HCT116 (cell line): ENCODE results near the gene RARG. TPM values are rescaled to one million over a fixed set of nuclear protein-coding genes. Genes with fewer than 3 reads are reported as not detected.

Experiments used
- ATAC-seq: fragments of 200-7000 bp; cut with Tn5 transposase; 2 replicates; pipeline ENCODE4 v1.9.1; 2020; ENCODE audit warnings: mild to moderate bottlenecking, moderate library complexity
- BruUV-seq: library from RNA; stranded (reverse); fragments of 400-500 nt; replicated peaks from 2 replicates; lab custom pipeline; 2021; lab: Mats Ljungman, UMichigan
- CTCF ChIA-PET: fragments of 300-600 bp; sonication (Branson Sonifier 250); formaldehyde crosslinking; loops from one replicate; lab custom pipeline; 2021; ENCODE audit warnings: antibody characterized with exemption; lab: Charles Lee
- POLR2A ChIA-PET: fragments of 300-600, 350-600 bp; sonication (Branson Sonifier 250); formaldehyde crosslinking; loops from one replicate; lab custom pipeline; 2021; ENCODE audit warnings: antibody characterized with exemption; lab: Charles Lee
- RAD21 ChIA-PET, 2 experiments: fragments of 300-600 bp; sonication (Branson Sonifier 250); formaldehyde crosslinking; loops; one replicate each; lab custom pipeline; 2023; ENCODE audit warnings: low total read pairs in 2 of 2; ENCODE audit not compliant: uncharacterized antibody in 2 of 2, unreplicated experiment in 2 of 2, low non-redundant PET in 1 of 2; lab: Charles Lee
- DNase-seq: peaks from one replicate; pipeline ENCODE4 v3.0.0-alpha.2; 2010; ENCODE audit warnings: low read depth, low spot score
- H2AFZ ChIP-seq: fragments of 200-600 bp; shearing (Covaris generic), sonication (generic); 2 replicates; pipeline ENCODE4 v1.6.1; 2017; ENCODE audit warnings: low read depth, mixed run types, mixed read lengths, antibody characterized with exemption, low read length; ENCODE audit not compliant: poor library complexity, severe bottlenecking
- H3K27ac ChIP-seq: 2 replicates; pipeline ENCODE4 v1.5.1; 2012; ENCODE audit warnings: low read depth, low read length
- H3K27me3 ChIP-seq: fragments of 200-600 bp; sonication (generic); 2 replicates; pipeline ENCODE4 v1.6.1; 2016; ENCODE audit warnings: mixed run types, low read length, mixed read lengths; ENCODE audit not compliant: insufficient read depth
- H3K36me3 ChIP-seq, 2 experiments: fragments of 200-500 bp in 1 of 2; fragments of 200-600 bp in 1 of 2; sonication (Bioruptor generic) in 1 of 2; sonication (generic) in 1 of 2; 2 replicates each; pipeline versions ENCODE4 v1.5.1 to v1.6.1; 2014 to 2016; ENCODE audit warnings: low read length in 2 of 2, inconsistent platforms in 1 of 2, mixed read lengths in 1 of 2, mixed run types in 1 of 2; ENCODE audit not compliant: insufficient read depth in 2 of 2, control insufficient read depth in 1 of 2
- H3K4me1 ChIP-seq, 2 experiments: fragments of 200-600 bp in 1 of 2; sonication (generic) in 1 of 2; 2 replicates each; pipeline versions ENCODE4 v1.5.1 to v1.6.1; 2012 to 2017; ENCODE audit warnings: low read length in 2 of 2, inconsistent platforms in 1 of 2, mild to moderate bottlenecking in 1 of 2, mixed read lengths in 1 of 2, mixed run types in 1 of 2, moderate library complexity in 1 of 2; ENCODE audit not compliant: insufficient read depth in 2 of 2, control insufficient read depth in 1 of 2
- H3K4me2 ChIP-seq: fragments of 200-600 bp; sonication (generic); 2 replicates; pipeline ENCODE4 v1.6.1; 2017; ENCODE audit warnings: mixed run types, low read length, mixed read lengths
- H3K4me3 ChIP-seq, 2 experiments: fragments of 200-600 bp in 1 of 2; sonication (generic) in 1 of 2; replicated peaks in 1 of 2; 2 replicates each; pipeline ENCODE4 v1.5.1; 2011 to 2016; ENCODE audit warnings: low read length in 2 of 2, control low read depth in 1 of 2, low read depth in 1 of 2, mild to moderate bottlenecking in 1 of 2, mixed read lengths in 1 of 2, mixed run types in 1 of 2
- H3K79me2 ChIP-seq: fragments of 200-600 bp; sonication (generic); 2 replicates; pipeline ENCODE4 v1.6.1; 2017; ENCODE audit warnings: mild to moderate bottlenecking, mixed run types, low read length, moderate library complexity, mixed read lengths; ENCODE audit not compliant: insufficient read depth
- H3K9ac ChIP-seq: fragments of 200-600 bp; sonication (generic); 2 replicates; pipeline ENCODE4 v1.6.1; 2016; ENCODE audit warnings: low read length, mixed read lengths
- H3K9me2 ChIP-seq: fragments of 200-600 bp; sonication (generic), shearing (Covaris generic); 2 replicates; pipeline ENCODE4 v1.6.1; 2017; ENCODE audit warnings: mixed run types, mild to moderate bottlenecking, moderate library complexity; ENCODE audit not compliant: insufficient read depth
- H3K9me3 ChIP-seq, 2 experiments: fragments of 200-500 bp in 1 of 2; fragments of 200-600 bp in 1 of 2; sonication (Bioruptor generic) in 1 of 2; sonication (generic) in 1 of 2; 2 replicates each; pipeline ENCODE4 v1.6.1; 2014 to 2017; ENCODE audit warnings: low read length in 2 of 2, mixed read lengths in 2 of 2, inconsistent platforms in 1 of 2, low read depth in 1 of 2, mild to moderate bottlenecking in 1 of 2, mixed run types in 1 of 2, moderate library complexity in 1 of 2; ENCODE audit not compliant: control insufficient read depth in 1 of 2, insufficient read depth in 1 of 2
- H4K20me1 ChIP-seq: fragments of 200-600 bp; sonication (generic), shearing (Covaris generic); 2 replicates; pipeline ENCODE4 v1.6.1; 2017; ENCODE audit warnings: mixed run types, mild to moderate bottlenecking, moderate library complexity; ENCODE audit not compliant: insufficient read depth
- POLR2A ChIP-seq: IDR thresholded peaks from 2 replicates; pipeline ENCODE4 v1.7.0; 2011; ENCODE audit warnings: borderline replicate concordance; ENCODE audit not compliant: insufficient read depth, insufficient read length; ENCODE audit errors: extremely low read depth
- REST ChIP-seq: IDR thresholded peaks from 2 replicates; pipeline ENCODE4 v1.6.1; 2012; ENCODE audit warnings: low read depth
- ZBTB33 ChIP-seq: IDR thresholded peaks from 2 replicates; pipeline ENCODE4 v1.6.1; 2011; ENCODE audit warnings: mild to moderate bottlenecking, low read length, moderate library complexity; ENCODE audit not compliant: insufficient replicate concordance; ENCODE audit errors: extremely low read depth
- intact Hi-C: fragments of 100-400 bp; cut with micrococcal nuclease; formaldehyde crosslinking; loops from 2 replicates; pipeline ENCODE4 v1.10.0; 2022
- total RNA-seq: library from RNA; stranded (reverse); gene quantifications from one replicate; pipeline ENCODE4 v1.2.1, GENCODE V29; 2021; ENCODE audit not compliant: unreplicated experiment
- TF ChIP-seq, protein P1 (sequence below): IDR thresholded peaks from 2 replicates; pipeline ENCODE4 v1.6.1; 2012

Gene RARG
- total RNA-seq, 1 experiment from 2014 or later, result 68.9 TPM

DNA sequence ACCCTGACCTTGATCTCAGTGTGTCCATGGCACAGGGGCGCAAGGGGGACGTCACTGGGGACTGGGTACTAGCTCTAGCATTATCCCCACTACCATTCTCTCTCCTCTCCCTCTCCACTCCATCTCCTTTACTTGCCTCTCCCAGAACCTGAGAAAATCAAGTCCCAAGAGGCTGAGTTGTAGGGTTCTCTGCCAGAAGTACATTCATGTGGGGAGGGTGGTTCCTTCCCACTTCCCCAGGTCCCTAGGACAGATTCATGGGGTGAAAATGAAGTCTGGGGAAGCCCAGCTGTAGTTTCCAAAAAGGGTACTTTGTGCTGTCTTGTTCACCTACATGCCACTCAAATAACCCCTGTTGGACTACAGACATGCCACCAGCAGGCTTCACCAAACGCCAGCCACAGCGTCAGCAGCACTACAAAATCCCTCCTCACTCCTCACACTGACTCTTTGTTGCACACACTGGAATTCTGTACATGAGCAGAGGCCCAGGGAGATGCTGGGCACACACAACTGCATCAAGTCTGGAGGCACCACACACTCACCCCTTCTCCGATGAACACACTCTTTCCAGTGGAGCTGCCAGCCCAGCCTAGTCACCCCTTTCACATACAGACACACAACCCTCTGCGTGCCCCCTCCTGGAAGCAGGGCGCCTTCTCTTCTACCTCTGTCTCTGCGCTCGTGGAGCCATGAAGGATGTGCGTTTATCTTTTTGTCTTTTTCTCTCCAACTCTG is 6.9 kb downstream of the RARG start:
- DNase-seq (no peak), ATAC-seq (no peak)
- TF ChIP-seq ZBTB33 (no peak), POLR2A (no peak), REST (no peak)
- TF ChIP-seq, protein P1, sequence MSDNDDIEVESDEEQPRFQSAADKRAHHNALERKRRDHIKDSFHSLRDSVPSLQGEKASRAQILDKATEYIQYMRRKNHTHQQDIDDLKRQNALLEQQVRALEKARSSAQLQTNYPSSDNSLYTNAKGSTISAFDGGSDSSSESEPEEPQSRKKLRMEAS, result no peak
- no TSS peak for BruUV-seq
- no peaks in the 10 kb centered on the region for H3K36me3 ChIP-seq
- H3K9ac ChIP-seq, result peak overlapping the region; percentile 28
- H3K9me3 ChIP-seq, result no peaks in the 10 kb centered on the region
- intact Hi-C loops, result no loop called here
- H4K20me1 ChIP-seq, result no peaks in the 10 kb centered on the region
- H3K9me2 ChIP-seq, result no peaks in the 10 kb centered on the region
- H3K27ac ChIP-seq, result peak overlapping the region; percentile 46
- ChIA-PET CTCF (no interaction called here), POLR2A (no interaction called here), RAD21 (interaction anchor here in 1 of 2 experiments (0.6 kb wide), 1 partner anchor 9 kb away, joined by 6 read pairs; no protein-coding TSS in a partner anchor)
- peaks cover 52 to 77% of the 10 kb centered on the region in 2 experiments for H3K4me1 ChIP-seq
- H3K27me3 ChIP-seq, result no peaks in the 10 kb centered on the region
- H2AFZ ChIP-seq, result no peak overlapping the region
- H3K4me2 ChIP-seq, result peak overlapping the region; percentile 54
- H3K4me3 ChIP-seq, result no peak overlapping the region
- no peaks in the 10 kb centered on the region for H3K79me2 ChIP-seq
